ENCODE data around the gene COG2. TPM values are rescaled to one million over a fixed set of nuclear protein-coding genes. Genes with fewer than 3 reads are reported as not detected.
"Not testable (repeated sequence)": the region's sequence is repeated elsewhere in the genome, so short reads cannot be mapped to it uniquely, and the experiment has no call there.

Gene COG2
- total RNA-seq, 2 donors from 2014 or later: 22.9 to 31.0 TPM

DNA sequence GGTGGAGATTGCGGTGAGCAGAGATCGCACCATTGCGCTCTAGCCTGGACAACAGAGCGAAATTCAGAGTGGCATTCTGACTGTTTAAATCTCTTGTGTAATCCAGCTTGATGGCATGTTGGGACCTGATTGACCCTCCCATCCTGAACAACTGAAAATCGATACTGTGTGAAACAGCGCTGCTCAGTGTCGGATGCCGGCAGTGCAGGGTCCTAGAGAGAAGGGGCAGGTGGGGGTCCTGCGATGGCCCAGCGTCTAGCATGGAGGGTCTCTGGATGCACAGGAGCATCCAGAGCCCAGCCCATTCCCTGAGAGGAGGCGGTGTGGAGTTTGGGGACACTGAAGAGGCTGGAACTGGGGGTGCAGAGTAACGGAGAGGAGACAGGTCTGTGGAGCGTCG lies 55.8 kb downstream of the COG2 start:
- H3K36me3 ChIP-seq: peaks cover 6% of the 10 kb centered on the region
- DNase-seq (ENCODE audit: low spot score) (no peak), ATAC-seq (ENCODE audit: insufficient number of reproducible peaks, low FRiP score, low read depth) (no peak)
- TF ChIP-seq, protein P1, sequence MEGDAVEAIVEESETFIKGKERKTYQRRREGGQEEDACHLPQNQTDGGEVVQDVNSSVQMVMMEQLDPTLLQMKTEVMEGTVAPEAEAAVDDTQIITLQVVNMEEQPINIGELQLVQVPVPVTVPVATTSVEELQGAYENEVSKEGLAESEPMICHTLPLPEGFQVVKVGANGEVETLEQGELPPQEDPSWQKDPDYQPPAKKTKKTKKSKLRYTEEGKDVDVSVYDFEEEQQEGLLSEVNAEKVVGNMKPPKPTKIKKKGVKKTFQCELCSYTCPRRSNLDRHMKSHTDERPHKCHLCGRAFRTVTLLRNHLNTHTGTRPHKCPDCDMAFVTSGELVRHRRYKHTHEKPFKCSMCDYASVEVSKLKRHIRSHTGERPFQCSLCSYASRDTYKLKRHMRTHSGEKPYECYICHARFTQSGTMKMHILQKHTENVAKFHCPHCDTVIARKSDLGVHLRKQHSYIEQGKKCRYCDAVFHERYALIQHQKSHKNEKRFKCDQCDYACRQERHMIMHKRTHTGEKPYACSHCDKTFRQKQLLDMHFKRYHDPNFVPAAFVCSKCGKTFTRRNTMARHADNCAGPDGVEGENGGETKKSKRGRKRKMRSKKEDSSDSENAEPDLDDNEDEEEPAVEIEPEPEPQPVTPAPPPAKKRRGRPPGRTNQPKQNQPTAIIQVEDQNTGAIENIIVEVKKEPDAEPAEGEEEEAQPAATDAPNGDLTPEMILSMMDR (IDR thresholded peaks at IDR 0.05): no peak
- H3K4me1 ChIP-seq (ENCODE audit: control insufficient read depth in 1 of 2, low read depth in 2 of 2): no peaks in the 10 kb centered on the region
- no peak overlapping the region for H3K4me3 ChIP-seq
- no peaks in the 10 kb centered on the region for H3K27me3 ChIP-seq (replicated peaks; ENCODE audit: insufficient read depth)
- H3K9me3 ChIP-seq: no peaks in the 10 kb centered on the region
- H3K27ac ChIP-seq: no peak overlapping the region

DNA sequence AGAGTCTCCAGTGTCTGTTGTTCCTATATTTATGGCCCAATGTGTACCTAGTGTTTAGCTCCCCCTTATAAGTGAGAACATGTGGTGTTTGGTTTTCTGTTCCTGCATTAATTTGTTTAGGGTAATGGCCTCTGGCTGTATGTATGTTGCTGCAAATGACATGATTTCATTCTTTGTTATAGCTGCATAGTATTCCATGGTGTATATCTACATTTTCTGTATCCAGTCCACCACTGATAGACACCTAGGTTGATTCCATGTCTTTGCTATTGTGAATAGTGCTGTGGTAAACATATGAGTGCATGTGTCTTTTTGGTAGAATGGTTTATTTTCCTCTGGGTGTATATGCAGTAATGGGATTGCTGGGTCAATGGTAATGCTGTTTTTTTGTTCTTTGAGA lies 56.7 kb downstream of the COG2 start:
- not testable (repeated sequence) for H3K36me3 ChIP-seq; ATAC-seq (ENCODE audit: insufficient number of reproducible peaks, low FRiP score, low read depth); H3K9me3 ChIP-seq; H3K27me3 ChIP-seq (replicated peaks; ENCODE audit: insufficient read depth); H3K27ac ChIP-seq; DNase-seq (ENCODE audit: low spot score); H3K4me1 ChIP-seq (ENCODE audit: control insufficient read depth in 1 of 2, low read depth in 2 of 2); H3K4me3 ChIP-seq

DNA sequence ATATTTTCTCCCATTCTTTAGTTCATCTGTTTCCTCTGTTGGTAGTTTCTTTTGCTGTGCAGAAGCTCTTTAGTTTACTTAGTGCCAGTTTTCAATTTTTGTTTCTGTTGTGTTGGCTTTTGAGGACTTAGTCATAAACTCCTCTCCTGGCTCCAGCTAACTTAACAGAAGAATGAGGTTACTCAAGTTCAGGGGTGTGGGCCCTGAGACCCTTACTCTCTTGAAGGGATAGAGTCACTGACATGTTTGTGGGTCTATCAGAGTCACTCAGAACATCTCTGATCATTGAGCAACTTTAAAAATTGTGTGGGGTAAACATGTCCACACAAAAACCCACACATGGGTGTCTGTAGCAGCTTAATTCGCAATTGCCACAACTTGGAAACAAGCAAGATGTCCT lies 57.4 kb downstream of the COG2 start:
- TF ChIP-seq, protein P1 (IDR thresholded peaks at IDR 0.05): no peak
- Histone ChIP-seq H3K4me1 (ENCODE audit: control insufficient read depth in 1 of 2, low read depth in 2 of 2) (no peaks in the 10 kb centered on the region), H3K9me3 (no peaks in the 10 kb centered on the region), H3K27me3 (replicated peaks; ENCODE audit: insufficient read depth) (no peaks in the 10 kb centered on the region), H3K4me3 (no peak overlapping the region), H3K27ac (no peak overlapping the region), H3K36me3 (no peaks in the 10 kb centered on the region)
- DNase-seq (ENCODE audit: low spot score) (no peak), ATAC-seq (ENCODE audit: insufficient number of reproducible peaks, low FRiP score, low read depth) (no peak)

DNA sequence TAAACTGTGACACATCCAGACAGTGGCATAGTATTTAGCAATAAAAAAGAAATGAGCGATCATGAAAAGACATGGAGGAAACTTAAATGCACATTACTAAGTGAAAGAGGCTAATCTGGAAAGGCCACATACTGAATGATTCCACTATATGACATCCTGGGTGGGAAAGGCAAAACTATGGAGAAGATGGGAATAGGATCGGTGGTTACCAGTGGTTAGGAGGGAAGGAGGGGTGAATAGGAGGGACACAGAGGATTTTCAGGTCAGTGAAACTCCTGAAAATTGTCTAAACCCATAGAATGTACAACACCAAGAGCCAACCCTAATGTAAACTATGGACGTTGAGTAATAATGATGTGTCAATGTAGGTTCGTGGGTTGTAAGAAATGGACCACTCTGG lies 57.9 kb downstream of the COG2 start:
- Histone ChIP-seq H3K4me3 (no peak overlapping the region), H3K9me3 (no peaks in the 10 kb centered on the region), H3K27ac (no peak overlapping the region), H3K36me3 (no peaks in the 10 kb centered on the region), H3K4me1 (ENCODE audit: control insufficient read depth in 1 of 2, low read depth in 2 of 2) (no peaks in the 10 kb centered on the region), H3K27me3 (replicated peaks; ENCODE audit: insufficient read depth) (no peaks in the 10 kb centered on the region)
- TF ChIP-seq, protein P1 (IDR thresholded peaks at IDR 0.05): no peak
- ATAC-seq (ENCODE audit: insufficient number of reproducible peaks, low FRiP score, low read depth) (no peak), DNase-seq (ENCODE audit: low spot score) (no peak)

DNA sequence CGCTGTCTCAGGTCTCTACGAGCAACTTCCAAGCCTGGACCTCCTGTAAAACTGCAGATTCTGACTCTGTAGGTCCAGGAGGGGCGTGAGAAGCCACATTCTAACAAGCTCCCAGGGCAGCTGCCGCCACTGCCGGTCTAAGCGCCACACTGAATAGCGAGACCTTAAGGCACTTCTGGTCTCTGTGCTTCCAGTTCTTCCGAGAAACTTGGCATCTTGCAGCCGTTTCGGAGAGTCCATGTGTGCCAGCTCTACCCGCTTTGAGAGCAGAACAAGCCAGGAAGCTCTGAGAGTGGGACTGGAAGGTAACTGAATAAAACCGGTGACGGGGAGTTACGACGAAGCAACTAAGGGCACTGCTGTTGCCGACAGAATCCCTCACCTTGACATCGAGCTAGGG lies 59.2 kb downstream of the COG2 start:
- Histone ChIP-seq H3K27me3 (replicated peaks; ENCODE audit: insufficient read depth) (no peaks in the 10 kb centered on the region), H3K36me3 (no peaks in the 10 kb centered on the region), H3K4me1 (ENCODE audit: control insufficient read depth in 1 of 2, low read depth in 2 of 2) (no peaks in the 10 kb centered on the region), H3K4me3 (no peak overlapping the region), H3K27ac (no peak overlapping the region), H3K9me3 (no peaks in the 10 kb centered on the region)
- DNase-seq (ENCODE audit: low spot score) (no peak), ATAC-seq (ENCODE audit: insufficient number of reproducible peaks, low FRiP score, low read depth) (no peak)
- TF ChIP-seq, protein P1 (IDR thresholded peaks at IDR 0.05): no peak
